ENCODE measurements around the gene C8G. TPM values are rescaled to one million over a fixed set of nuclear protein-coding genes. Genes with fewer than 3 reads are reported as not detected.

Gene C8G
- total RNA-seq, 1 experiment from 2014 or later = 2.9 TPM

GRCh38 chr9:136992819-136993369 is 47.9 kb downstream of the C8G start:
- Histone ChIP-seq H3K36me3 (ENCODE audit: control insufficient read depth, insufficient read depth, low read length) (no peaks in the 10 kb centered on the region; the same call in 1 of the 2 replicates), H3K4me1 (ENCODE audit: control insufficient read depth, insufficient read depth, low read length) (peaks cover 17% of the 10 kb centered on the region), H3K27me3 (ENCODE audit: control insufficient read depth, insufficient read depth, low read length) (no peaks in the 10 kb centered on the region), H3K9me3 (ENCODE audit: control insufficient read depth, insufficient read depth, low read depth, low read length) (no peaks in the 10 kb centered on the region), H3K27ac (ENCODE audit: low read length) (peak overlapping the region; percentile 71), H3K4me3 (ENCODE audit: low read depth in 2 of 2, low read length in 2 of 2) (peak overlapping the region; percentile 68 to 78)
- intact Hi-C loops (cut with micrococcal nuclease; ENCODE audit: unreplicated experiment) = no loop called here
- ChIA-PET CTCF (no interaction called here), POLR2A (no interaction called here)
- BruUV-seq (replicated peaks) = TSS peak; percentile 99
- TF ChIP-seq TCF7L2 (IDR thresholded peaks at IDR 0.05; ENCODE audit: low read depth, low read length) (no peak), SIN3A (IDR thresholded peaks at IDR 0.05; ENCODE audit: borderline replicate concordance, insufficient read depth, low read depth, low read length) (no peak), REST (IDR thresholded peaks at IDR 0.05; ENCODE audit: insufficient read depth in 1 of 2, low read depth in 2 of 2, low read length in 1 of 2) (no peak), POLR2AphosphoS5 (IDR thresholded peaks at IDR 0.05; ENCODE audit: low read depth, low read length) (no peak)
- TF ChIP-seq, protein P1, sequence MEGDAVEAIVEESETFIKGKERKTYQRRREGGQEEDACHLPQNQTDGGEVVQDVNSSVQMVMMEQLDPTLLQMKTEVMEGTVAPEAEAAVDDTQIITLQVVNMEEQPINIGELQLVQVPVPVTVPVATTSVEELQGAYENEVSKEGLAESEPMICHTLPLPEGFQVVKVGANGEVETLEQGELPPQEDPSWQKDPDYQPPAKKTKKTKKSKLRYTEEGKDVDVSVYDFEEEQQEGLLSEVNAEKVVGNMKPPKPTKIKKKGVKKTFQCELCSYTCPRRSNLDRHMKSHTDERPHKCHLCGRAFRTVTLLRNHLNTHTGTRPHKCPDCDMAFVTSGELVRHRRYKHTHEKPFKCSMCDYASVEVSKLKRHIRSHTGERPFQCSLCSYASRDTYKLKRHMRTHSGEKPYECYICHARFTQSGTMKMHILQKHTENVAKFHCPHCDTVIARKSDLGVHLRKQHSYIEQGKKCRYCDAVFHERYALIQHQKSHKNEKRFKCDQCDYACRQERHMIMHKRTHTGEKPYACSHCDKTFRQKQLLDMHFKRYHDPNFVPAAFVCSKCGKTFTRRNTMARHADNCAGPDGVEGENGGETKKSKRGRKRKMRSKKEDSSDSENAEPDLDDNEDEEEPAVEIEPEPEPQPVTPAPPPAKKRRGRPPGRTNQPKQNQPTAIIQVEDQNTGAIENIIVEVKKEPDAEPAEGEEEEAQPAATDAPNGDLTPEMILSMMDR (IDR thresholded peaks at IDR 0.05) = no peak
- no peak for DNase-seq (ENCODE audit: low read depth, low spot score)
- no peak for ATAC-seq
- in situ Hi-C loops (cut with HindIII; ENCODE audit: low pct_unique_long_range_greater_than_20kb, low sequenced_read_pairs) = no loop called here

DNA sequence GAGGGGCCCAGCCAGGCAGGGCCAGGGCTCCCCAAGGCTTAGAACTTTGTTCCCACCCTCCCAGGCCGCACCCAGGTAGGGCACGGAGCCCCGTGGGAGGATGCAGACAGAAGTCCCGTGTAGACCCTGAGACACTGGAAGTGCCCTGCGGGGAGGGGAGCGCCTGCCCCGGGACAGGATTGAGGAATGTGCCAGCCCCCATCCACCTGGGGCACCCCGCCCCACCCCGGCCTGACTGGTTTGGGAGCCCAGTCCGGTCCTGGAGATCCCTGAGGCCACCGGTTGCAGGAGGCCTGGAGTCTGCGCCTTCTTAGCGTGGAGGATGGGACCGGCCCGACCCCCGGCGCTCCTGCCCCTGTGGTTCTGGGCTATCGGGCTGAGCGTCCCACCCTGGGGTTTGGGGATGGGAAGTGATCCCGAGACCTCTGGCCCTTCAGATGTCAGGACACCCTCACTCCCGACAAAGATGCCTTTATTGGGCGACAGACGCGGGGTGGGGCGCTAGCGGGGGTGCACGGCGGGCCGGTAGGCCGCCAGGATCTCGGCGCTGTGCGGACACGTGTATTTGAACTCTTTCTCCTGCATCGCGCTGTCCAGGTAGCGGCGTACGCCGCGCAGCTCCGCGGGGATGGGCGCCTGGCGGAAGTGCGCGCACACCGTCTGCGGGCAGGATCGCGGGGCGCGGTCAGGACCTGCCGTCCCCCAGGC is 49.3 kb downstream of the C8G start:
- in situ Hi-C loops (cut with HindIII; ENCODE audit: low pct_unique_long_range_greater_than_20kb, low sequenced_read_pairs) (no loop called here), intact Hi-C loops (cut with micrococcal nuclease; ENCODE audit: unreplicated experiment) (no loop called here)
- Histone ChIP-seq H3K4me3 (ENCODE audit: low read depth in 2 of 2, low read length in 2 of 2) (no peak overlapping the region), H3K4me1 (ENCODE audit: control insufficient read depth, insufficient read depth, low read length) (peaks cover 17% of the 10 kb centered on the region), H3K27me3 (ENCODE audit: control insufficient read depth, insufficient read depth, low read length) (no peaks in the 10 kb centered on the region), H3K36me3 (ENCODE audit: control insufficient read depth, insufficient read depth, low read length) (no peaks in the 10 kb centered on the region; the same call in 1 of the 2 replicates), H3K9me3 (ENCODE audit: control insufficient read depth, insufficient read depth, low read depth, low read length) (no peaks in the 10 kb centered on the region), H3K27ac (ENCODE audit: low read length) (no peak overlapping the region)
- no TSS peak for BruUV-seq (replicated peaks)
- CTCF ChIA-PET = interaction anchor here (1.0 kb wide), 1 partner anchor 35 kb away, joined by 5 read pairs; no protein-coding TSS in a partner anchor
- ATAC-seq (no peak), DNase-seq (ENCODE audit: low read depth, low spot score) (no peak)
- POLR2A ChIA-PET = no interaction called here
- TF ChIP-seq SIN3A (IDR thresholded peaks at IDR 0.05; ENCODE audit: borderline replicate concordance, insufficient read depth, low read depth, low read length) (no peak), POLR2AphosphoS5 (IDR thresholded peaks at IDR 0.05; ENCODE audit: low read depth, low read length) (no peak), REST (IDR thresholded peaks at IDR 0.05; ENCODE audit: insufficient read depth in 1 of 2, low read depth in 2 of 2, low read length in 1 of 2) (no peak), TCF7L2 (IDR thresholded peaks at IDR 0.05; ENCODE audit: low read depth, low read length) (no peak)
- TF ChIP-seq, protein P1 (IDR thresholded peaks at IDR 0.05) = no peak
